HEK293 (cell line): ENCODE results near the gene TBC1D22A.

ENCODE experiments used
- CTCF ChIA-PET: fragments of 350-600 bp; formaldehyde crosslinking; extraction: SDS; loops from one replicate; lab custom pipeline; 2021; ENCODE audit warnings: antibody characterized with exemption; lab: Yijun Ruan, JAX
- POLR2A ChIA-PET: fragments of 300-600 bp; formaldehyde crosslinking; extraction: SDS; loops from one replicate; lab custom pipeline; 2020; ENCODE audit warnings: antibody characterized with exemption, inconsistent platforms; lab: Yijun Ruan, JAX
- H3K27ac ChIP-seq: fragments of 200-500 bp; sonication (Bioruptor generic); 2 replicates; pipeline ENCODE4 v1.5.1; 2014; ENCODE audit warnings: low read depth, low read length, control low read depth, inconsistent platforms; ENCODE audit errors: extremely low read depth
- H3K36me3 ChIP-seq, 2 experiments: fragments of 200-500 bp in 1 of 2; sonication (Bioruptor generic) in 1 of 2; 1 replicate in 1 of 2; 2 replicates in 1 of 2; pipeline ENCODE4 v1.5.1; 2014 to 2017; ENCODE audit warnings: inconsistent platforms in 2 of 2, low read length in 2 of 2; ENCODE audit not compliant: control insufficient read depth in 2 of 2, insufficient read depth in 1 of 2
- H3K4me1 ChIP-seq: fragments of 200-500 bp; sonication (Bioruptor generic); 2 replicates; pipeline ENCODE4 v1.5.1; 2014; ENCODE audit warnings: mild to moderate bottlenecking, low read length, inconsistent platforms; ENCODE audit not compliant: control insufficient read depth, insufficient read depth
- H3K4me3 ChIP-seq: 2 replicates; pipeline ENCODE4 v1.5.1; 2011; ENCODE audit warnings: low read depth, mild to moderate bottlenecking, control low read depth, low read length, moderate library complexity
- H3K9me3 ChIP-seq: fragments of 200-500 bp; sonication (Bioruptor generic); 2 replicates; pipeline ENCODE4 v1.5.1; 2014; ENCODE audit warnings: low read depth, low read length, inconsistent platforms; ENCODE audit not compliant: control insufficient read depth, insufficient read depth
- REPIN1 ChIP-seq: fragments of 450-650 bp; formaldehyde crosslinking; IDR thresholded peaks from 2 replicates; pipeline ENCODE4 v1.5.1; 2017; ENCODE audit warnings: missing biosample characterization, missing genetic modification characterization, low read depth
- ZEB2 ChIP-seq: fragments of 450-650 bp; formaldehyde crosslinking; IDR thresholded peaks from 2 replicates; pipeline ENCODE4 v1.5.1; 2016; ENCODE audit warnings: missing biosample characterization, missing genetic modification characterization
- ZIC2 ChIP-seq: fragments of 450-650 bp; formaldehyde crosslinking; IDR thresholded peaks from 2 replicates; pipeline ENCODE4 v1.5.1; 2016; ENCODE audit warnings: missing biosample characterization, missing genetic modification characterization
- ZNF23 ChIP-seq: fragments of 450-650 bp; formaldehyde crosslinking; IDR thresholded peaks from 2 replicates; pipeline ENCODE4 v1.5.1; 2016; ENCODE audit warnings: missing biosample characterization, missing genetic modification characterization, borderline replicate concordance
- ZNF266 ChIP-seq: fragments of 450-650 bp; formaldehyde crosslinking; IDR thresholded peaks from 2 replicates; pipeline ENCODE4 v1.5.1; 2016; ENCODE audit warnings: missing biosample characterization, missing genetic modification characterization, low read depth
- ZNF335 ChIP-seq: fragments of 450-650 bp; formaldehyde crosslinking; conservative IDR thresholded peaks from 2 replicates; pipeline ENCODE4 v1.5.1; 2016; ENCODE audit warnings: missing biosample characterization, missing genetic modification characterization
- ZNF354C ChIP-seq: fragments of 450-650 bp; formaldehyde crosslinking; IDR thresholded peaks from 2 replicates; pipeline ENCODE4 v1.5.1; 2016; ENCODE audit warnings: missing biosample characterization, missing genetic modification characterization, low read depth, borderline replicate concordance
- ZNF433 ChIP-seq: fragments of 450-650 bp; formaldehyde crosslinking; IDR thresholded peaks from 2 replicates; pipeline ENCODE4 v1.5.1; 2016; ENCODE audit warnings: missing biosample characterization, missing genetic modification characterization, low read depth
- ZNF658 ChIP-seq: fragments of 450-650 bp; formaldehyde crosslinking; IDR thresholded peaks from 2 replicates; pipeline ENCODE4; 2016; ENCODE audit warnings: missing biosample characterization, missing genetic modification characterization
- ZNF707 ChIP-seq: fragments of 450-650 bp; formaldehyde crosslinking; IDR thresholded peaks from 2 replicates; pipeline ENCODE4 v1.5.1; 2016; ENCODE audit warnings: missing biosample characterization, missing genetic modification characterization
- ZNF768 ChIP-seq: fragments of 450-650 bp; formaldehyde crosslinking; IDR thresholded peaks from 2 replicates; pipeline ENCODE4 v1.5.1; 2018; ENCODE audit warnings: missing biosample characterization, mild to moderate bottlenecking, missing genetic modification characterization
- ZNF777 ChIP-seq: fragments of 450-650 bp; formaldehyde crosslinking; IDR thresholded peaks from 2 replicates; pipeline ENCODE4 v1.5.1; 2017; ENCODE audit warnings: missing biosample characterization, missing genetic modification characterization, borderline replicate concordance
- ZNF785 ChIP-seq: fragments of 450-650 bp; formaldehyde crosslinking; IDR thresholded peaks from 2 replicates; pipeline ENCODE4 v1.5.1; 2016; ENCODE audit warnings: missing biosample characterization, missing genetic modification characterization
- ZSCAN16 ChIP-seq: fragments of 450-650 bp; formaldehyde crosslinking; IDR thresholded peaks from 2 replicates; pipeline ENCODE4 v1.5.1; 2016; ENCODE audit warnings: missing biosample characterization, missing genetic modification characterization
- TF ChIP-seq, protein P1 (sequence below): fragments of 450-650 bp; formaldehyde crosslinking; IDR thresholded peaks from 2 replicates; pipeline ENCODE4 v1.5.1; 2016; ENCODE audit warnings: missing biosample characterization, missing genetic modification characterization
- TF ChIP-seq, protein P2 (sequence below): fragments of 450-650 bp; formaldehyde crosslinking; IDR thresholded peaks from 2 replicates; pipeline ENCODE4 v1.5.1; 2016; ENCODE audit warnings: missing biosample characterization, missing genetic modification characterization
- TF ChIP-seq, protein P3 (sequence below): fragments of 450-650 bp; formaldehyde crosslinking; IDR thresholded peaks from 2 replicates; pipeline ENCODE4 v1.5.1; 2017; ENCODE audit warnings: missing biosample characterization, missing genetic modification characterization
- TF ChIP-seq, protein P4 (sequence below): fragments of 450-650 bp; formaldehyde crosslinking; IDR thresholded peaks from 2 replicates; pipeline ENCODE4 v1.5.1; 2016; ENCODE audit warnings: missing biosample characterization, missing genetic modification characterization, low read depth

The TBC1D22A gene

DNA sequence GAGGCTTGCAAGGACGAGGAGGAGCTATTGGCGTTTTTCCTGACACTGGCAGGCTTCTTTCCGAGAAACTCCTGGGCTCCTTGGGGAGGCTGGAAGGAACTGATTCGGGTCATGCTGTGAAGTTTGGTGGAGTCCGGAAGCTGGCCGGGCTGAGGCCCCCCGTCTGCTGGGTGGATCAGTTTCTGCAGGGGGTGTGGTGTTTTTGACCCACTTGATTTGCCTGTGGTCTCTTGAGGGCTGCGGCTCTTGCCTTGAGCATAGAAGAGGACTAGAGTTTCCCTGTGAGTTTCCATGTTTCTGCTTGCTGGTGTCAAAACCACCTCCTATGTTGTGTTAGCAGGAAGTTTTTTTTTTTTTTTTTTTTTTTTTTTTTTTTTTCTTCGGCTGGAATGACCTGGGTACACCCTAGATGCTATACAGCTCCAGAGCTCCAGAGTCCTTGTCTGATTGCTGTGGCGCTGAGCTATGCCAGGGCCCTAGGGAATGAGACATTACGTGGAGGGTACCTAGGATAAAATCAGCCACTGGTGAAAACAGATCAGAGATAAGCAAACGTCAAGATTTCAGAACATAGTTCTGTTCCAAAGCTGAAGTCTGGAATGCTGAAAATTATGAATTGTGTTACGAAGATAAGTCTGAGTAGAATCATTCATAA is 728 bp downstream of the TBC1D22A start (continued):
- TF ChIP-seq, protein P1, sequence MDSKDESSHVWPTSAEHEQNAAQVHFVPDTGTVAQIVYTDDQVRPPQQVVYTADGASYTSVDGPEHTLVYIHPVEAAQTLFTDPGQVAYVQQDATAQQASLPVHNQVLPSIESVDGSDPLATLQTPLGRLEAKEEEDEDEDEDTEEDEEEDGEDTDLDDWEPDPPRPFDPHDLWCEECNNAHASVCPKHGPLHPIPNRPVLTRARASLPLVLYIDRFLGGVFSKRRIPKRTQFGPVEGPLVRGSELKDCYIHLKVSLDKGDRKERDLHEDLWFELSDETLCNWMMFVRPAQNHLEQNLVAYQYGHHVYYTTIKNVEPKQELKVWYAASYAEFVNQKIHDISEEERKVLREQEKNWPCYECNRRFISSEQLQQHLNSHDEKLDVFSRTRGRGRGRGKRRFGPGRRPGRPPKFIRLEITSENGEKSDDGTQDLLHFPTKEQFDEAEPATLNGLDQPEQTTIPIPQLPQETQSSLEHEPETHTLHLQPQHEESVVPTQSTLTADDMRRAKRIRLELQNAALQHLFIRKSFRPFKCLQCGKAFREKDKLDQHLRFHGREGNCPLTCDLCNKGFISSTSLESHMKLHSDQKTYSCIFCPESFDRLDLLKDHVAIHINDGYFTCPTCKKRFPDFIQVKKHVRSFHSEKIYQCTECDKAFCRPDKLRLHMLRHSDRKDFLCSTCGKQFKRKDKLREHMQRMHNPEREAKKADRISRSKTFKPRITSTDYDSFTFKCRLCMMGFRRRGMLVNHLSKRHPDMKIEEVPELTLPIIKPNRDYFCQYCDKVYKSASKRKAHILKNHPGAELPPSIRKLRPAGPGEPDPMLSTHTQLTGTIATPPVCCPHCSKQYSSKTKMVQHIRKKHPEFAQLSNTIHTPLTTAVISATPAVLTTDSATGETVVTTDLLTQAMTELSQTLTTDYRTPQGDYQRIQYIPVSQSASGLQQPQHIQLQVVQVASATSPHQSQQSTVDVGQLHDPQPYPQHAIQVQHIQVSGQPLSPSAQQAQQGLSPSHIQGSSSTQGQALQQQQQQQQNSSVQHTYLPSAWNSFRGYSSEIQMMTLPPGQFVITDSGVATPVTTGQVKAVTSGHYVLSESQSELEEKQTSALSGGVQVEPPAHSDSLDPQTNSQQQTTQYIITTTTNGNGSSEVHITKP = peak; percentile 21; the same call in 1 of the 2 replicates
- peak; percentile 70 for TF ChIP-seq ZNF335 (tag by site-specific recombination)
- TF ChIP-seq ZIC2 (tag by site-specific recombination) = peak; percentile 89
- no peak for TF ChIP-seq ZEB2 (tag by site-specific recombination)
- TF ChIP-seq, protein P2, sequence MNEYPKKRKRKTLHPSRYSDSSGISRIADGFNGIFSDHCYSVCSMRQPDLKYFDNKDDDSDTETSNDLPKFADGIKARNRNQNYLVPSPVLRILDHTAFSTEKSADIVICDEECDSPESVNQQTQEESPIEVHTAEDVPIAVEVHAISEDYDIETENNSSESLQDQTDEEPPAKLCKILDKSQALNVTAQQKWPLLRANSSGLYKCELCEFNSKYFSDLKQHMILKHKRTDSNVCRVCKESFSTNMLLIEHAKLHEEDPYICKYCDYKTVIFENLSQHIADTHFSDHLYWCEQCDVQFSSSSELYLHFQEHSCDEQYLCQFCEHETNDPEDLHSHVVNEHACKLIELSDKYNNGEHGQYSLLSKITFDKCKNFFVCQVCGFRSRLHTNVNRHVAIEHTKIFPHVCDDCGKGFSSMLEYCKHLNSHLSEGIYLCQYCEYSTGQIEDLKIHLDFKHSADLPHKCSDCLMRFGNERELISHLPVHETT (tag by site-specific recombination) = no peak

DNA sequence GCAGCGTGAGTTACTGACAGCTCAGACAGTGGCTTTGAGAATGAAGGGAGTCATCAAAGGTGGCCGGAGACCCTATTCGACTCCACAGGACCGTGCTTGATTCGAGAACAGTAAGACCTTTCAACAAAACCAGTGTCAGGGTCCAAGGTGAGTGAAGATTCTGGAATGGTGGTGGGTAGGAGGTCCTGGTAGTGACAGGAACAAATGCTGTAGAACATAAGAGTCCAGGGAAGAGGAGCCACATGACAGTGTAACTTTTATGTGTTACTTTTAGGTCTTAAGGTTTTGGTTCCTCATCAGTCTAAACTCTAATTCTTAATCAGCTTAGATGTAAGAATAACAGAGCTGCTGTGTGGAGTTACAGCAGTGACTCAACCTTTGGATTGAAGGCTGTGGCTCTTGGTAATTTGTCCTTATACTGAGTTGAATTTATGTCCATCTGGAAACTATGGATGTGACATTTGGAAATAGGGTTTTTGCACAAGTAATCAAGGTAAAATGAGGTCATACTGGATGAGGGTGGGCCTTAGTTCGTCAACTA is 1.8 kb downstream of the TBC1D22A start:
- CTCF ChIA-PET = interaction anchor here (0.6 to 12.2 kb wide), 3 partner anchors 10 to 140 kb away, joined by 3 to 223 read pairs (median 5); no protein-coding TSS in a partner anchor
- TF ChIP-seq ZNF23 (tag by site-specific recombination) (no peak), ZNF707 (tag by site-specific recombination) (no peak), ZNF354C (no peak), ZNF266 (tag by site-specific recombination) (no peak), ZNF777 (tag by site-specific recombination) (no peak), ZNF768 (tag by site-specific recombination) (no peak), ZNF433 (no peak), REPIN1 (tag by site-specific recombination) (no peak), ZNF785 (tag by site-specific recombination) (no peak), ZNF658 (tag by site-specific recombination) (no peak), ZSCAN16 (tag by site-specific recombination) (no peak)
- TF ChIP-seq, protein P3, sequence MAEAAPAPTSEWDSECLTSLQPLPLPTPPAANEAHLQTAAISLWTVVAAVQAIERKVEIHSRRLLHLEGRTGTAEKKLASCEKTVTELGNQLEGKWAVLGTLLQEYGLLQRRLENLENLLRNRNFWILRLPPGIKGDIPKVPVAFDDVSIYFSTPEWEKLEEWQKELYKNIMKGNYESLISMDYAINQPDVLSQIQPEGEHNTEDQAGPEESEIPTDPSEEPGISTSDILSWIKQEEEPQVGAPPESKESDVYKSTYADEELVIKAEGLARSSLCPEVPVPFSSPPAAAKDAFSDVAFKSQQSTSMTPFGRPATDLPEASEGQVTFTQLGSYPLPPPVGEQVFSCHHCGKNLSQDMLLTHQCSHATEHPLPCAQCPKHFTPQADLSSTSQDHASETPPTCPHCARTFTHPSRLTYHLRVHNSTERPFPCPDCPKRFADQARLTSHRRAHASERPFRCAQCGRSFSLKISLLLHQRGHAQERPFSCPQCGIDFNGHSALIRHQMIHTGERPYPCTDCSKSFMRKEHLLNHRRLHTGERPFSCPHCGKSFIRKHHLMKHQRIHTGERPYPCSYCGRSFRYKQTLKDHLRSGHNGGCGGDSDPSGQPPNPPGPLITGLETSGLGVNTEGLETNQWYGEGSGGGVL (tag by site-specific recombination) = no peak
- TF ChIP-seq, protein P4, sequence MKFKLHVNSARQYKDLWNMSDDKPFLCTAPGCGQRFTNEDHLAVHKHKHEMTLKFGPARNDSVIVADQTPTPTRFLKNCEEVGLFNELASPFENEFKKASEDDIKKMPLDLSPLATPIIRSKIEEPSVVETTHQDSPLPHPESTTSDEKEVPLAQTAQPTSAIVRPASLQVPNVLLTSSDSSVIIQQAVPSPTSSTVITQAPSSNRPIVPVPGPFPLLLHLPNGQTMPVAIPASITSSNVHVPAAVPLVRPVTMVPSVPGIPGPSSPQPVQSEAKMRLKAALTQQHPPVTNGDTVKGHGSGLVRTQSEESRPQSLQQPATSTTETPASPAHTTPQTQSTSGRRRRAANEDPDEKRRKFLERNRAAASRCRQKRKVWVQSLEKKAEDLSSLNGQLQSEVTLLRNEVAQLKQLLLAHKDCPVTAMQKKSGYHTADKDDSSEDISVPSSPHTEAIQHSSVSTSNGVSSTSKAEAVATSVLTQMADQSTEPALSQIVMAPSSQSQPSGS = no peak
- POLR2A ChIA-PET = interaction anchor here (0.8 to 2.4 kb wide), 3 partner anchors 10 to 38 kb away, joined by 3 to 86 read pairs (median 24); no protein-coding TSS in a partner anchor
- H3K4me3 ChIP-seq = no peak overlapping the region
- H3K36me3 ChIP-seq = peaks cover 0 to 14% of the 10 kb centered on the region in 2 experiments; a peak in 2 of 3 replicates
- peaks cover 7% of the 10 kb centered on the region for H3K4me1 ChIP-seq
- H3K27ac ChIP-seq = peak overlapping the region; percentile 12; the same call in 1 of the 2 replicates
- no peaks in the 10 kb centered on the region for H3K9me3 ChIP-seq
